Transverse colon (tissue), 4 donors: ENCODE results near the gene VTCN1. TPM values are rescaled to one million over a fixed set of nuclear protein-coding genes. Genes with fewer than 3 reads are reported as not detected.

Source experiments
- DNase-seq: peaks from one replicate; pipeline ENCODE4 v3.0.0-alpha.2; 2019
- H3K27ac ChIP-seq, 4 donors: fragments of 200-600 bp; sonication (generic); 2 replicates each; pipeline ENCODE4 v1.5.1; 2016 to 2018; ENCODE audit warnings: inconsistent platforms in 4 of 4
- H3K27me3 ChIP-seq: fragments of 200-600 bp; sonication (generic); 2 replicates; pipeline ENCODE4 v1.5.1; 2017; ENCODE audit warnings: inconsistent platforms
- H3K36me3 ChIP-seq, 4 donors: fragments of 200-600 bp; sonication (generic); 2 replicates each; pipeline ENCODE4 v1.5.1; 2017 to 2019; ENCODE audit warnings: inconsistent platforms in 4 of 4
- H3K4me1 ChIP-seq, 4 donors: fragments of 200-600 bp; sonication (generic); 2 replicates each; pipeline ENCODE4 v1.5.1; 2017 to 2020; ENCODE audit warnings: inconsistent platforms in 4 of 4
- H3K4me3 ChIP-seq, 4 donors: fragments of 200-600 bp; sonication (generic); 1 replicate in 1 of 4; 2 replicates in 3 of 4; pipeline versions ENCODE4 v1.5.1 to v1.6.1; 2017 to 2019; ENCODE audit warnings: inconsistent platforms in 4 of 4
- H3K9me3 ChIP-seq, 2 donors: fragments of 200-600 bp; sonication (generic); 2 replicates each; pipeline ENCODE4 v1.5.1; 2017 to 2019; ENCODE audit warnings: inconsistent platforms in 2 of 2
- CTCF ChIP-seq, 5 experiments: fragments of 200-600 bp in 3 of 5; fragments of 450-650 bp in 2 of 5; sonication (generic) in 3 of 5; IDR thresholded peaks; 1 replicate in 2 of 5; 2 replicates in 3 of 5; pipeline ENCODE4 v1.5.1; 2016 to 2017; ENCODE audit warnings: antibody characterized with exemption in 5 of 5, inconsistent platforms in 3 of 5, mild to moderate bottlenecking in 2 of 5, moderate library complexity in 1 of 5
- EP300 ChIP-seq: sonication (generic); formaldehyde crosslinking; IDR thresholded peaks from one replicate; pipeline ENCODE4 v1.6.1; 2017; ENCODE audit warnings: antibody characterized with exemption, low read depth
- POLR2A ChIP-seq: fragments of 450-650 bp; IDR thresholded peaks from one replicate; pipeline ENCODE4 v1.6.1; 2016; ENCODE audit warnings: antibody characterized with exemption, mild to moderate bottlenecking, moderate library complexity
- POLR2AphosphoS5 ChIP-seq, 3 donors: sonication (generic); formaldehyde crosslinking; IDR thresholded peaks; one replicate each; pipeline ENCODE4 v1.6.1; 2016; ENCODE audit warnings: antibody characterized with exemption in 3 of 3
- WGBS, 2 donors: methylation state at CpG; one replicate each; pipeline ENCODE4 v1.1.5; 2018; ENCODE audit warnings: low coverage in 1 of 2; 5-methylcytosine and 5-hydroxymethylcytosine counted together
- in situ Hi-C, 4 donors: fragments of 200-750 bp; cut with MboI; loops; one replicate each; pipeline versions ENCODE4 v1.15.0 to v1.15.1; 2017; ENCODE audit warnings: low sequenced_read_pairs in 3 of 4, low pct_ligation_motif_present in 1 of 4, low pct_unique_long_range_greater_than_20kb in 1 of 4
- intact Hi-C: fragments of 100-400 bp; cut with DNase I; formaldehyde crosslinking; loops from one replicate; pipeline ENCODE4 v1.15.1; 2023; ENCODE audit warnings: low total_unique reads
- total RNA-seq, 4 donors: library from RNA; depleted of rRNA; stranded (reverse); fragments of >200 nt; gene quantifications; one replicate each; pipeline ENCODE4 v1.1.0, GENCODE V29; 2016

The VTCN1 gene
- total RNA-seq, 4 donors from 2014 or later: not detected

GRCh38 chr1:117239467-117239866 is 28.7 kb upstream of the VTCN1 start:
- TF ChIP-seq POLR2AphosphoS5 (IDR thresholded peaks at IDR 0.05) (no peak), CTCF (IDR thresholded peaks at IDR 0.05) (no peak), POLR2A (no peak), EP300 (no peak)
- Histone ChIP-seq H3K9me3 (no peaks in the 10 kb centered on the region), H3K36me3 (no peaks in the 10 kb centered on the region), H3K4me3 (no peak overlapping the region), H3K4me1 (no peaks in the 10 kb centered on the region), H3K27me3 (peaks cover 7% of the 10 kb centered on the region), H3K27ac (no peak overlapping the region)
- intact Hi-C loops (no loop called here), in situ Hi-C loops (no loop called here)
- DNase-seq: no peak

GRCh38 chr1:117237726-117238381 is 27.1 kb upstream of the VTCN1 start:
- Histone ChIP-seq H3K27me3 (no peaks in the 10 kb centered on the region), H3K4me1 (peaks cover 0 to 3% (median 0%) of the 10 kb centered on the region in 4 donors), H3K36me3 (no peaks in the 10 kb centered on the region), H3K9me3 (no peaks in the 10 kb centered on the region), H3K4me3 (no peak overlapping the region), H3K27ac (no peak overlapping the region)
- whole genome bisulfite sequencing, 2 donors: 29 to 51% methylated on average over 1 of the region's 1 CpG
- intact Hi-C loops: no loop called here
- TF ChIP-seq EP300 (no peak), CTCF (IDR thresholded peaks at IDR 0.05) (no peak), POLR2AphosphoS5 (IDR thresholded peaks at IDR 0.05) (no peak), POLR2A (no peak)
- no peak for DNase-seq
- in situ Hi-C loops: no loop called here

- H3K27ac ChIP-seq: no peak overlapping the region
- peaks cover 7 to 17% (median 10%) of the 10 kb centered on the region in 4 donors for H3K4me1 ChIP-seq
- no peaks in the 10 kb centered on the region for H3K36me3 ChIP-seq
- DNase-seq: no peak
- intact Hi-C loops: no loop called here
- no peak overlapping the region for H3K4me3 ChIP-seq
- no peaks in the 10 kb centered on the region for H3K27me3 ChIP-seq
- no peak for TF ChIP-seq POLR2AphosphoS5 (IDR thresholded peaks at IDR 0.05)
- in situ Hi-C loops: no loop called here
- WGBS, 2 donors: 69 to 91% methylated on average over 2 of the region's 2 CpGs
- H3K9me3 ChIP-seq: no peaks in the 10 kb centered on the region
Measured at GRCh38 chr1:117235863-117236465, 25.2 kb upstream of the VTCN1 start.

- Histone ChIP-seq H3K27me3 (no peaks in the 10 kb centered on the region), H3K9me3 (no peaks in the 10 kb centered on the region), H3K36me3 (no peaks in the 10 kb centered on the region), H3K4me3 (no peak overlapping the region), H3K4me1 (peaks cover 7 to 17% (median 10%) of the 10 kb centered on the region in 4 donors), H3K27ac (no peak overlapping the region)
- in situ Hi-C loops: no loop called here
- DNase-seq: no peak
- 72 to 81% methylated on average over 2 of the region's 2 CpGs for WGBS, 2 donors
- intact Hi-C loops: no loop called here
- TF ChIP-seq POLR2A: no peak
- TF ChIP-seq CTCF (IDR thresholded peaks at IDR 0.05): no peak
- no peak for TF ChIP-seq POLR2AphosphoS5 (IDR thresholded peaks at IDR 0.05)
- no peak for TF ChIP-seq EP300
Measured at GRCh38 chr1:117232531-117232930, 21.8 kb upstream of the VTCN1 start.
